Adipocyte (in vitro differentiated cells): Measurements from ENCODE around the gene PACS1.
A peak's percentile ranks its signal among the peaks of the same experiment; 100 is the strongest.

Source experiments
- DNase-seq: peaks from one replicate; pipeline ENCODE4 v3.0.0-alpha.2; 2015; ENCODE audit warnings: low read depth
- H3K27me3 ChIP-seq: replicated peaks from 2 replicates; pipeline ENCODE4 v1.7.0; 2013; ENCODE audit warnings: mild to moderate bottlenecking, low read length, moderate library complexity; ENCODE audit not compliant: control insufficient read depth, insufficient read depth
- H3K36me3 ChIP-seq: 2 replicates; pipeline ENCODE4 v1.7.0; 2013; ENCODE audit warnings: low read length, mild to moderate bottlenecking, moderate library complexity; ENCODE audit not compliant: control insufficient read depth, insufficient read depth, severe bottlenecking
- H3K4me1 ChIP-seq: 2 replicates; pipeline ENCODE4 v1.7.0; 2013; ENCODE audit warnings: mild to moderate bottlenecking, low read length, moderate library complexity; ENCODE audit not compliant: control insufficient read depth, insufficient read depth
- H3K4me3 ChIP-seq: 2 replicates; pipeline ENCODE4 v1.7.0; 2013; ENCODE audit warnings: mild to moderate bottlenecking, low read length, moderate library complexity
- H3K9ac ChIP-seq: 2 replicates; pipeline ENCODE4 v1.7.0; 2013; ENCODE audit warnings: mild to moderate bottlenecking, low read length, moderate library complexity
- H3K9me3 ChIP-seq: 2 replicates; pipeline ENCODE4 v1.7.0; 2013; ENCODE audit warnings: mild to moderate bottlenecking, low read length, moderate library complexity; ENCODE audit not compliant: control insufficient read depth

The PACS1 gene

DNA sequence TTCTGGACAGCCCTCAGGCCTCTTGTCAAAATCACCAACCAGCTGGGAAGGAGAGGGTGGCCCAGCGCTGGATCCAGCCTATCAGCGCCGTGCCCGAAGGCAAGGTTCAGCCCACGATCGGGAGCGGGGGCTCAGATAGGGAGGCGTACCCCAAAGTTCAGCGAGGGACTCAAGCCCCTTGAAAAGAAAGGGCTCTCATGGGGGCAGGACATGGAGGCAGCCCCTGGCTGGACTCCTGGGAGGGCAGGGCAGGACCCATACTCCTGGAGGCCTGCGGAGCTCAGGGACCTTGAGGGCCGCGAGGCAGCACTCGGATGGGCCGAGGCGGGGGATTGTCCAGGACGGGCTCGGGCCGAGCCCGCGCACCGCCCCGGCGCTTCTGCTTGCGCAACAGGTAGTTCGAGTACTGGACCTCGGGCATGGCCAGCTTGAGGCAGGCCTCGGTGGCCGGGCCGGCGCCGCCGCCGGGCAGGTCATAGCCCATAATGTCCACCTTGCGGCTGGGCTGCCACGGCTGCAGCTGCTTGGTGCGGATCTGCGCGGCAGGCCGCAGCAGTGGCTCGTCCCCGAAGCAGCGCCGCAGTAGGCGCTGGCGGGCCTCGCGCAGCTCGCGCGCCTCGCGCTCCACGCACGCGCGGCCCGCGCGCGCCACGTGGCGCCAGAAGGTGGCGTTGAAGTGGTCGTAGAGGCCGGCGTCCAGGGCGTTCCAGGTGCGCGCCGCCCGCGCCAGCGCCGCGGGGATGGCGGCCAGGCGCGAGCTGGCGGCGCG lies 27.7 kb upstream of the PACS1 start:
- no peak for DNase-seq
- Histone ChIP-seq H3K27me3 (peaks cover 36% of the 10 kb centered on the region), H3K36me3 (no peaks in the 10 kb centered on the region), H3K4me1 (peaks cover 9% of the 10 kb centered on the region), H3K9me3 (peaks cover 5% of the 10 kb centered on the region), H3K4me3 (no peak overlapping the region), H3K9ac (no peak overlapping the region)

DNA sequence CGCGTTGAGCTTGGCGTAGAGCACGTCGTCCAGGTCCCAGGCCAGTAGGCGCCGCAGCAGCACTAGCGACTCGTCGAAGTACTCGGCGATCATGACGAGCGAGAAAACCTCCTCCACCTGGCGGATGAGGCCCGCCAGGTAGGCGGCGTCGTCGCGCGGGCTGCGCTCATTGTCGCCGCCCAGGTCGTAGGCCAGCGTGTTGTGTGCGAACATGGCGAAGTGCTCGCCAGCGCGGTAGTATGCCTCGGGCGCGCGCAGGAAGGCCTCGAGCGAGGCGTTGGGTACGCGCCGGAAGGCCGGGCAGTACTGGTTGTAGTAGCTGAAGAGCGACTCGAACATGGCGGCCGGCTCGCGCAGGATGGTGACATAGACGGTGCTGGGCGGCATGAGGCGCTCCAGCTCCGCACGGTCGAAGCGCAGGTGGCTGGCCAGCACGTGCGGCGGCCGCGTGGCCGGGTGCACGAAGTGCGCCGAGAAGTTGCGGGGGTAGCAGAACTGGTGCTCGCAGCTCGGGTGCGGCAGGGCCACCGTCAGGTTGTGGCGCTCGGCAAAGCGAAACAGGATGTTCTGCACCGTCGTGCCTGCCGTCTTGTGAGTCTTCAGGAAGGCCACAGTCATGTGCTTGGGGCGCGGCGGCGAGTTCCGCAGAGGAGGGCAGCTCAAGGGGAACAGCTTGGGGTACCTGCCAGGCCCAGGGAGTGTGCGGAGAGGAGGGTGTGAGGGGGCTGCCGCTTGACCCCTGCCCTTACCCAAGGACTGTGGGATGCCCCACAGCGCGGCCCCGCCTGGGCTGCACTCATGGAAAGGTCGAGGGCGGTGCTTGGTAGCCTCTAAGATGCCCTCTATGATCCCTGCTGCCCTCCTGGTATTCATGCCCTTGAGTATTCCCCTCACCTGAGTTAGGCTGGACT lies 26.8 kb upstream of the PACS1 start:
- H3K27me3 ChIP-seq = peaks cover 43% of the 10 kb centered on the region
- no peaks in the 10 kb centered on the region for H3K36me3 ChIP-seq
- H3K9ac ChIP-seq = no peak overlapping the region
- peaks cover 9% of the 10 kb centered on the region for H3K4me1 ChIP-seq
- peaks cover 4% of the 10 kb centered on the region for H3K9me3 ChIP-seq
- no peak for DNase-seq
- H3K4me3 ChIP-seq = no peak overlapping the region

DNA sequence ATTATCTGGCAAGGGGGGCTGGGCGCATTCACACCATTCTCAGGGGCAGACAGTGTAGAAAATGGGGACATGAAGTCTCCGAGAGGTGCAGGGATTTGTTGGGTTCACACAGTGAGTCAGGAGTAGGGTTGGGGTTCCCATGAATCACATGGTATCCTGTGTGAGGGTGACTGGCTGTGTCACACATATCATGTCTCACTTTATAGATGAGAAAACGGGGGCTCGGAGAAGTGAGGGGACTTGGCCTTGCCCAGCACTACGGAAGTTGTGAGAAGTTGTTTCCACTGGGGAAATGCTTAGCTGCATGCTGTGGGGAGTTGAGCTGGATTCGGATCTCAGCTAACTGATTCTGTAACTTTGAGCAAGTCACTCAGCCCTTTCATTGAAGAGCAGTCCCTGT lies 25.3 kb upstream of the PACS1 start:
- H3K27me3 ChIP-seq = peaks cover 48% of the 10 kb centered on the region
- H3K4me1 ChIP-seq = peaks cover 6% of the 10 kb centered on the region
- no peaks in the 10 kb centered on the region for H3K36me3 ChIP-seq
- DNase-seq = no peak
- no peak overlapping the region for H3K4me3 ChIP-seq
- peaks cover 4% of the 10 kb centered on the region for H3K9me3 ChIP-seq
- no peak overlapping the region for H3K9ac ChIP-seq

DNA sequence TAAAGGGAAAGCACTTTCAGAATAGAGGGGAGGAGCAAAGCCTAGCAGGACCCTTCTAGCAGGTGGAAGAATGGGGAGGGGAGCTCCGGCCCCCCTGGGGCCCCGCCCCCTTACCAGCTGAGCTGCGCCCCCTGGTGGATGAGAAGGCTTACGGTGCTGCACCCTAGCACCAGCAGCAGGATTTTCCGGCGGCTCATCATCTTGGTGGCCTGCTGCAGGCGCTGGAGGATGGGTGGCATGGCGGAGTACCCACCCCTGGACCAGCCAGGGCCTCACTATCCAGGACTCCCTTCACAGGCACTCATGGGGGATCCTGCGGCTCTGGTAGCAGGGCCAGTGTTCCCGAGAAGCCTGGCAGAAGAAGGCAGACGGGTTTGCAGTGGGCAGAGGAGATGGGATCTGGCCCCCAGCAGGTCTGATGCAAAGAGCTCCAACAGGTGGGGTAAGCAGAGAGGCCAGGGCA lies 24.9 kb upstream of the PACS1 start:
- no peaks in the 10 kb centered on the region for H3K36me3 ChIP-seq
- H3K4me1 ChIP-seq = peaks cover 2% of the 10 kb centered on the region
- peak; percentile 96 for DNase-seq
- H3K9me3 ChIP-seq = peaks cover 4% of the 10 kb centered on the region
- H3K4me3 ChIP-seq = no peak overlapping the region
- H3K27me3 ChIP-seq = peaks cover 49% of the 10 kb centered on the region
- H3K9ac ChIP-seq = no peak overlapping the region

DNA sequence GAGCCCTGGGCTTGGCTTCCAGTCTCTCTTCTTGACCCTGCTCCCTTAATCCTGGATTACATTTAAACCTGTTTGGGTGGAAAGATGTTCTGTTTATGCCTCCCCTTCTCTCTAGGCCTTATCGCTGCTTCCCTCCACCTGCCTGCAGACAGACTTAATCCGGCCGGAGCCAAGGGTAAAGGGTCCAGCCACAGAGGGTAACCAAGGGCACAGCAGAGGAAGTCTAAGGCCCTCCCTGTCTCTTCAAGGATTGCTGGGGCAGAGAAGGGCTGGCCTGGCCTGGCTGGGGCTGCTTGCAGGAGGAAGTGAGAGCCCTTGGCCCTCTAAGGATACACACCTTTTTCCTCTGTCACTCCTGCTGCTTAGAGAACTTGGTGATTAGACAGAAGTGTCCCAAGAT lies 23.2 kb upstream of the PACS1 start:
- Histone ChIP-seq H3K9me3 (peaks cover 4% of the 10 kb centered on the region), H3K36me3 (no peaks in the 10 kb centered on the region), H3K9ac (no peak overlapping the region), H3K4me1 (peaks cover 11% of the 10 kb centered on the region), H3K4me3 (no peak overlapping the region), H3K27me3 (peaks cover 38% of the 10 kb centered on the region)
- DNase-seq = no peak

DNA sequence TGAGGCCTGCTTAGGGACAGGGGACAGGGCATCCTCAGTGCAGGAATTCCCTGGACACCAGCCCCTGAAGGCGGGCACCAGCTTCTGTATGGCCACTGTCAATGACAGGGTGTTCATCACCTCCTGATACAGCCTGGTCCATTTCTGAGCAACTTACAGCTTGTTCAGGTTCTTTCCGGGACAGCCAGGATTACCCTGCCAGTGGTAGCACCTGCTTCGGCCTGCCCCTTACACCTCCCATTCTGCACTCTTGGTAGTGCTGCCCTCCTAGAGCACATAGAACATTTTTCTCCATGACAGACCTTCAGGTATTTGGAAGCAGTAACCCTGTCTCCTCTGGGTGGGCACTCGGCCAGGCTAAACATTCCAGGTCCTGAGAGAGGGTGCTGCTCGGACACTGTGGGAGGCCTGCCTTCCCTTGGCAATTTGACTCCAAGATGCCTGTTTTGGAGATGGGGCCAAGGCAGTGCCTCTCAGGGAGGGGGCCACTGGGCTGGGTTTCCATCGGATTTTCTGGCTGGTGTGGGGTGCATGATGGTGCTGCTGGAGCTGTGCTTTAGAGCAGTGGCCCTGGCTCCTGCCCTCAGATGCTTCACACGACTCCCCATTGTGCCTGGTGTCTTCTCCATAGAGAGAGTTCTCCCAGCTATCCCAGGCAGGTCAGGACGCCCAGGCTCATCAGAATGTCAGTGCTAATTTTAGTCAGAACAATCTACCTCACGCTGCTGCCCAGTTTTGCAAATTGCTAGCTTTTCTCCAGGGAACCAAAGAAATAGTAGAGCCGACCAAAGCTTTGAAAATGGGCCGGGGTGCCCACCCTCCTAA lies 22.3 kb upstream of the PACS1 start:
- no peak overlapping the region for H3K4me3 ChIP-seq
- H3K4me1 ChIP-seq = peaks cover 11% of the 10 kb centered on the region
- peaks cover 38% of the 10 kb centered on the region for H3K27me3 ChIP-seq
- H3K9me3 ChIP-seq = peaks cover 4% of the 10 kb centered on the region
- peak; percentile 26 for DNase-seq
- no peak overlapping the region for H3K9ac ChIP-seq
- H3K36me3 ChIP-seq = no peaks in the 10 kb centered on the region

DNA sequence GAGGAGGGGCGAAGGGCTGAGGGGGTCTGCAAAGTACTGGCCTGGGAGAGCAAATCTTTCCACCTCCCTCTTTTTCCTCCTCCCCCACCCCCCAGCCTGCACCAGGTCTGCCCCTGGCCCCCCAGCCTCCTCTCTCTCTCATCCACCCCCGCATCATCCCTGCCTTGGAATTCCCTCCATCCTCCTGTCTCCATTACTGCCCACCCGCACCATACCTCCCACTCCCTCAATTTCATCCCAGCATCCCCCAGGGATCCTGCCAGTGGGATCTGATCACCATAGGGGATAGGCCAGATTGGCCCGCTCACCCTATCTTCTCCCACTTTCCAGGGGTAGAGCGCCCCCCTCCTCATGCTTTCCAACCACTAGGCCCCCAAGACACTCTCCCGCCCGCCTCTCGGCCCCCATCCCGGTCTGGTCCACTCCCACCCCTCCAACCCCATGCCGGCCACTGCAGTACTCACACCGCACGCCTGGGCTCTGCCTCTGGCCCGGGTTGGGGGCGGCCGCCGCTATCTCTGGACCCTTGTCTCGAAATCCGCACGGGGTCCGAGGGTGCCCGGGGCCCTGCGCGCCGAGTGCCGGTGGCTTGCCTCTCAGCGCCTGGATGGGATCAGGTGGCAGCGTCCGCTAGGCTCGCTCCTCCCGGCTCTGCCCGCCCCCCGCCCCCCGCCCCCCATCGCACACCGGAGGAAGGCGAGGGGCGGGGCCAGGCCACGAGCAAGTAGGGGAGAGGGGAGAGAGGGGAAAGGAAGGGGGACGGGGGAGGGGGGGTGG lies 21.3 kb upstream of the PACS1 start, which contains the start of gene GAL3ST3:
Gene GAL3ST3, minus strand, starts transcription at position 615 of the 777 bp plus-strand sequence. CDS start 3,746 bp downstream, outside the sequence.
- Histone ChIP-seq H3K27me3 (peaks cover 36% of the 10 kb centered on the region), H3K9me3 (peaks cover 4% of the 10 kb centered on the region), H3K36me3 (no peaks in the 10 kb centered on the region), H3K4me1 (peaks cover 20% of the 10 kb centered on the region), H3K4me3 (no peak within 1 kb of the TSS), H3K9ac (no peak within 1 kb of the TSS)
- no peak for DNase-seq

DNA sequence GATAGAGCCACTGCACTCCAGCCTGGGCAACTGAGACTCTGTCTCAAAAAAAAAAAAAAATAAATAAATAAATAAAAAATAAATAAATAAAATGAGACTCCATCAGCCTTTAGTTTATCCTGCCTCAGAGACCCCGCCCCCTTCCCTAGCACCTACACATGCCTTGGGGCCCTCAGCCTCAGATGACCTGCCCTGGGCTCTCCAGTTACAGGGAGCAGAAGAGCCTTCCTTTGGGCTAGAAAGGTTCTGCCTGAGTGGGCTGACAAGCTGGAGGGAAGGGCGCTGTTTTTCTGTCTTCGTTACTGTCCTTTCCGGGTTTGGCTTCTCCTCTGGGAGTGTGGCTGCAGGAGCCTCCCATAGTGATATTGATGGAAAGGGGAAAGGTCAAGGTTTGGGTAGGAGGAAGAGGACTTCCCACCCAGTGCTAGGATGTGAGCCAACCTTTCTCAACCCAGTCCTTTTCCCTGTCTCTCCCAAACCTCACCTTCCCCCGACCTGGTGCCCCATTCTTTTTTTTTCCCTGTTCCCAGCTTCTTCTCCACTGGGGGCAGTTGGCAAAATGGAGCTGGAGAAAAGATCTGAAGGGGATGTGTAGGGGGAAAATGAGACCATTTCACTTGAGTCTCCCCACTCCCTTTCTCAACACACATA lies 19.4 kb upstream of the PACS1 start:
- Histone ChIP-seq H3K4me1 (peaks cover 31% of the 10 kb centered on the region), H3K9ac (peak overlapping the region; percentile 97), H3K9me3 (no peaks in the 10 kb centered on the region), H3K27me3 (peaks cover 28% of the 10 kb centered on the region), H3K36me3 (peaks cover 13% of the 10 kb centered on the region), H3K4me3 (no peak overlapping the region)
- DNase-seq = no peak

DNA sequence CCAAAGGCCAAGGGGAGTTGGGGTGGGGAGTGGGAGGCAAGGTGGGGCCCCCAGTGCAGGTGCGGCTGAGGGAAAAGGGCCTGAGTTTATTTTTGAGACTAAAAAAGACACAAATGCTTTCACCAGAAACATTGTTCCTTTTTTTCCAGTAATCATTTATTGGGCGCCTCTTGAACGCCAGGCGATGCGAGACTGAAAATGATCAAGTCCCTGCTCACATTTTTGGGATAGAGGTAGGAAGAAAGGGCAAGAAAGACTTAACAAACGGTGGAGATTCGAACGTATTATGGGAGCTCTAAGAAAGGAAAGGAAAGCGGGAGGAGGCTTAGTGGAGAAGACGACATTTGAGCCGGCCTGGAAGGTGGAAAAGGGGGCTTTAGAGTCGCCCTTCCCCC lies 18.7 kb upstream of the PACS1 start:
- H3K4me3 ChIP-seq = peak overlapping the region; percentile 97
- no peaks in the 10 kb centered on the region for H3K9me3 ChIP-seq
- peaks cover 20% of the 10 kb centered on the region for H3K36me3 ChIP-seq
- H3K4me1 ChIP-seq = peaks cover 38% of the 10 kb centered on the region
- no peak for DNase-seq
- peaks cover 27% of the 10 kb centered on the region for H3K27me3 ChIP-seq
- H3K9ac ChIP-seq = peak overlapping the region; percentile 97
